Measurements from ENCODE around the gene NUP188. TPM values are rescaled to one million over a fixed set of nuclear protein-coding genes. Genes with fewer than 3 reads are reported as not detected.

Gene NUP188
- total and polyA plus RNA-seq, 2 of the 13 experiments (the other 11 are each of a cell fraction or from before 2014, with no cell fraction given), result 28.0 to 38.5 TPM

DNA sequence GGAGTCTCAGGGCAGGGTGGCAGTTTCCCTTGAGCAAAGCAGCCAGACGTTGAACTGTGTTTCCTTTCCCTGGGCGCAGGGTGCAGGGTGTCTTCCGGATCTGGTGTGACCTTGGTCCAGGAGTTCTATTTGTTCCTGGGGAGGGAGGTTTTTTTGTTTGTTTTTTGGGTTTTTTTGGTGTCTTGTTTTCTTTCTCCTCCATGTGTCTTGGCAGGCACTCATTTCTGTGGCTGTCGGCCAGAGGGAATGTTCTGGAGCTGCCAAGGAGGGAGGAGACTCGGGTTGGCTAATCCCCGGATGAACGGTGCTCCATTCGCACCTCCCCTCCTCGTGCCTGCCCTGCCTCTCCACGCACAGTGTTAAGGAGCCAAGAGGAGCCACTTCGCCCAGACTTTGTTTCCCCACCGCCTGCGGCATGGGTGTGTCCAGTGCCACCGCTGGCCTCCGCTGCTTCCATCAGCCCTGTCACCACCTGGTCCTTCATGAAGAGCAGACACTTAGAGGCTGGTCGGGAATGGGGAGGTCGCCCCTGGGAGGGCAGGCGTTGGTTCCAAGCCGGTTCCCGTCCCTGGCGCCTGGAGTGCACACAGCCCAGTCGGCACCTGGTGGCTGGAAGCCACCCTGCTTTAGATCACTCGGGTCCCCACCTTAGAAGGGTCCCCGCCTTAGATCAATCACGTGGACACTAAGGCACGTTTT, 30.2 kb upstream of the NUP188 start (continued):
- TF ChIP-seq MAF1 (CRISPR knock-in tag; IDR thresholded peaks at IDR 0.05; ENCODE audit: borderline replicate concordance) (no peak), ZNF841 (CRISPR knock-in tag; IDR thresholded peaks at IDR 0.05; ENCODE audit: borderline replicate concordance) (no peak), CBFB (CRISPR knock-in tag; IDR thresholded peaks at IDR 0.05) (no peak), RFXANK (CRISPR knock-in tag; IDR thresholded peaks at IDR 0.05) (no peak), SRSF1 (optimal IDR thresholded peaks at IDR 0.05; ENCODE audit: low read depth, low read length) (no peak), ZNF776 (CRISPR knock-in tag; IDR thresholded peaks at IDR 0.05) (no peak), HMG20A (CRISPR knock-in tag; IDR thresholded peaks at IDR 0.05; ENCODE audit: borderline replicate concordance) (no peak), SP140L (CRISPR knock-in tag; IDR thresholded peaks at IDR 0.05; ENCODE audit: borderline replicate concordance) (no peak), ZNF354B (CRISPR knock-in tag; IDR thresholded peaks at IDR 0.05) (0 out of 2 replicates have a peak, but pooled peaks have one; percentile 67), MYC (CRISPR knock-in tag; IDR thresholded peaks at IDR 0.05; ENCODE audit: borderline replicate concordance) (peak; percentile 69), POLR2AphosphoS2 (IDR thresholded peaks at IDR 0.05; ENCODE audit: low read depth, low read length) (no peak), SETDB1 (CRISPR knock-in tag; IDR thresholded peaks at IDR 0.05; ENCODE audit: borderline replicate concordance) (no peak), BRD4 (CRISPR knock-in tag; IDR thresholded peaks at IDR 0.05) (no peak), CC2D1A (CRISPR knock-in tag; IDR thresholded peaks at IDR 0.05) (no peak), ZNF205 (CRISPR knock-in tag; IDR thresholded peaks at IDR 0.05) (no peak)
- TF ChIP-seq, protein P1, sequence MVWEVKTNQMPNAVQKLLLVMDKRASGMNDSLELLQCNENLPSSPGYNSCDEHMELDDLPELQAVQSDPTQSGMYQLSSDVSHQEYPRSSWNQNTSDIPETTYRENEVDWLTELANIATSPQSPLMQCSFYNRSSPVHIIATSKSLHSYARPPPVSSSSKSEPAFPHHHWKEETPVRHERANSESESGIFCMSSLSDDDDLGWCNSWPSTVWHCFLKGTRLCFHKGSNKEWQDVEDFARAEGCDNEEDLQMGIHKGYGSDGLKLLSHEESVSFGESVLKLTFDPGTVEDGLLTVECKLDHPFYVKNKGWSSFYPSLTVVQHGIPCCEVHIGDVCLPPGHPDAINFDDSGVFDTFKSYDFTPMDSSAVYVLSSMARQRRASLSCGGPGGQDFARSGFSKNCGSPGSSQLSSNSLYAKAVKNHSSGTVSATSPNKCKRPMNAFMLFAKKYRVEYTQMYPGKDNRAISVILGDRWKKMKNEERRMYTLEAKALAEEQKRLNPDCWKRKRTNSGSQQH (CRISPR knock-in tag; IDR thresholded peaks at IDR 0.05; ENCODE audit: low read depth), result no peak
- TF ChIP-seq, protein P2, sequence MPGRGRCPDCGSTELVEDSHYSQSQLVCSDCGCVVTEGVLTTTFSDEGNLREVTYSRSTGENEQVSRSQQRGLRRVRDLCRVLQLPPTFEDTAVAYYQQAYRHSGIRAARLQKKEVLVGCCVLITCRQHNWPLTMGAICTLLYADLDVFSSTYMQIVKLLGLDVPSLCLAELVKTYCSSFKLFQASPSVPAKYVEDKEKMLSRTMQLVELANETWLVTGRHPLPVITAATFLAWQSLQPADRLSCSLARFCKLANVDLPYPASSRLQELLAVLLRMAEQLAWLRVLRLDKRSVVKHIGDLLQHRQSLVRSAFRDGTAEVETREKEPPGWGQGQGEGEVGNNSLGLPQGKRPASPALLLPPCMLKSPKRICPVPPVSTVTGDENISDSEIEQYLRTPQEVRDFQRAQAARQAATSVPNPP (CRISPR knock-in tag; IDR thresholded peaks at IDR 0.05), result no peak
- TF ChIP-seq, protein P3, sequence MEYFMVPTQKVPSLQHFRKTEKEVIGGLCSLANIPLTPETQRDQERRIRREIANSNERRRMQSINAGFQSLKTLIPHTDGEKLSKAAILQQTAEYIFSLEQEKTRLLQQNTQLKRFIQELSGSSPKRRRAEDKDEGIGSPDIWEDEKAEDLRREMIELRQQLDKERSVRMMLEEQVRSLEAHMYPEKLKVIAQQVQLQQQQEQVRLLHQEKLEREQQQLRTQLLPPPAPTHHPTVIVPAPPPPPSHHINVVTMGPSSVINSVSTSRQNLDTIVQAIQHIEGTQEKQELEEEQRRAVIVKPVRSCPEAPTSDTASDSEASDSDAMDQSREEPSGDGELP (IDR thresholded peaks at IDR 0.05; ENCODE audit: borderline replicate concordance, low read depth), result peak; percentile 42; the same call in 1 of the 2 replicates
- TF ChIP-seq, protein P4, sequence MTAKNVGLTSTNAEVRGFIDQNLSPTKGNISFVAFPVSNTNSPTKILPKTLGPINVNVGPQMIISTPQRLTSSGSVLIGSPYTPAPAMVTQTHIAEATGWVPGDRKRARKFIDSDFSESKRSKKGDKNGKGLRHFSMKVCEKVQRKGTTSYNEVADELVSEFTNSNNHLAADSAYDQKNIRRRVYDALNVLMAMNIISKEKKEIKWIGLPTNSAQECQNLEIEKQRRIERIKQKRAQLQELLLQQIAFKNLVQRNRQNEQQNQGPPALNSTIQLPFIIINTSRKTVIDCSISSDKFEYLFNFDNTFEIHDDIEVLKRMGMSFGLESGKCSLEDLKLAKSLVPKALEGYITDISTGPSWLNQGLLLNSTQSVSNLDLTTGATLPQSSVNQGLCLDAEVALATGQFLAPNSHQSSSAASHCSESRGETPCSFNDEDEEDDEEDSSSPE (CRISPR knock-in tag; IDR thresholded peaks at IDR 0.05), result peak; percentile 80
- TF ChIP-seq, protein P5, sequence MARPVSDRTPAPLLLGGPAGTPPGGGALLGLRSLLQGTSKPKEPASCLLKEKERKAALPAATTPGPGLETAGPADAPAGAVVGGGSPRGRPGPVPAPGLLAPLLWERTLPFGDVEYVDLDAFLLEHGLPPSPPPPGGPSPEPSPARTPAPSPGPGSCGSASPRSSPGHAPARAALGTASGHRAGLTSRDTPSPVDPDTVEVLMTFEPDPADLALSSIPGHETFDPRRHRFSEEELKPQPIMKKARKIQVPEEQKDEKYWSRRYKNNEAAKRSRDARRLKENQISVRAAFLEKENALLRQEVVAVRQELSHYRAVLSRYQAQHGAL (CRISPR knock-in tag; IDR thresholded peaks at IDR 0.05; ENCODE audit: not compliant biosample characterization), result no peak
- TF ChIP-seq, protein P6, sequence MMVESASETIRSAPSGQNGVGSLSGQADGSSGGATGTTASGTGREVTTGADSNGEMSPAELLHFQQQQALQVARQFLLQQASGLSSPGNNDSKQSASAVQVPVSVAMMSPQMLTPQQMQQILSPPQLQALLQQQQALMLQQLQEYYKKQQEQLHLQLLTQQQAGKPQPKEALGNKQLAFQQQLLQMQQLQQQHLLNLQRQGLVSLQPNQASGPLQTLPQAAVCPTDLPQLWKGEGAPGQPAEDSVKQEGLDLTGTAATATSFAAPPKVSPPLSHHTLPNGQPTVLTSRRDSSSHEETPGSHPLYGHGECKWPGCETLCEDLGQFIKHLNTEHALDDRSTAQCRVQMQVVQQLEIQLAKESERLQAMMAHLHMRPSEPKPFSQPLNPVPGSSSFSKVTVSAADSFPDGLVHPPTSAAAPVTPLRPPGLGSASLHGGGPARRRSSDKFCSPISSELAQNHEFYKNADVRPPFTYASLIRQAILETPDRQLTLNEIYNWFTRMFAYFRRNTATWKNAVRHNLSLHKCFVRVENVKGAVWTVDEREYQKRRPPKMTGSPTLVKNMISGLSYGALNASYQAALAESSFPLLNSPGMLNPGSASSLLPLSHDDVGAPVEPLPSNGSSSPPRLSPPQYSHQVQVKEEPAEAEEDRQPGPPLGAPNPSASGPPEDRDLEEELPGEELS (CRISPR knock-in tag; IDR thresholded peaks at IDR 0.05), result peak; percentile 87
- TF ChIP-seq, protein P7, sequence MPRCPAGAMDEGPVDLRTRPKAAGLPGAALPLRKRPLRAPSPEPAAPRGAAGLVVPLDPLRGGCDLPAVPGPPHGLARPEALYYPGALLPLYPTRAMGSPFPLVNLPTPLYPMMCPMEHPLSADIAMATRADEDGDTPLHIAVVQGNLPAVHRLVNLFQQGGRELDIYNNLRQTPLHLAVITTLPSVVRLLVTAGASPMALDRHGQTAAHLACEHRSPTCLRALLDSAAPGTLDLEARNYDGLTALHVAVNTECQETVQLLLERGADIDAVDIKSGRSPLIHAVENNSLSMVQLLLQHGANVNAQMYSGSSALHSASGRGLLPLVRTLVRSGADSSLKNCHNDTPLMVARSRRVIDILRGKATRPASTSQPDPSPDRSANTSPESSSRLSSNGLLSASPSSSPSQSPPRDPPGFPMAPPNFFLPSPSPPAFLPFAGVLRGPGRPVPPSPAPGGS (CRISPR knock-in tag; IDR thresholded peaks at IDR 0.05), result 0 out of 2 replicates have a peak, but pooled peaks have one; percentile 37

All from HepG2 (cell line).